ENCODE measurements around the gene VKORC1L1. TPM values are rescaled to one million over a fixed set of nuclear protein-coding genes. Genes with fewer than 3 reads are reported as not detected.
"Not testable (repeated sequence)": the region's sequence is repeated elsewhere in the genome, so short reads cannot be mapped to it uniquely, and the experiment has no call there.

VKORC1L1 gene
- total RNA-seq, 1 donor from 2014 or later = 28.8 TPM

DNA sequence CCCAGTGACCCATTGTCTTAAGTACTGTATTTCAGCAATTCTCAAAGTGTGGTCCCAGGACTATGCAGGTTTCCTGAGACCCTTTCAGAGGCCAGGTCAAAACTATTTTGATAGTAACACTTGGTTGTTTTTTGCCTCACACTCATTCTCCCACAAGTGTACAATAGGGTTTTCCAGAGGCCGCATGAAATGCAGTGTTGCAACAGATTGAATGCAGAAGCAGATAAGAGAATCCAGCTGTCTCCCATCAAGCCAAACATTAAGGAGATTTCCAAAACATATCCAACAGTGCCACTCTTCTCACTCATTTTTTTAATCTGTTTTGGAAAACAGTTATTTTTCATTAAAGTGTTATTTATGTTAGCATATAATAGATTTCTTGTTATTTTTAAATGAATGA is 20.0 kb downstream of the VKORC1L1 start:
- Mint-ChIP-seq H3K36me3 (ENCODE audit: low read depth) (peaks cover 8% of the 10 kb centered on the region), H3K9me3 (no peaks in the 10 kb centered on the region), H3K4me3 (no peak overlapping the region), H3K4me1 (ENCODE audit: low read depth) (peaks cover 5% of the 10 kb centered on the region), H3K27ac (no peak overlapping the region), H3K27me3 (ENCODE audit: insufficient read depth) (no peaks in the 10 kb centered on the region)
- intact Hi-C loops (cut with micrococcal nuclease) = no loop called here
- DNase-seq (ENCODE audit: low spot score) = no peak

DNA sequence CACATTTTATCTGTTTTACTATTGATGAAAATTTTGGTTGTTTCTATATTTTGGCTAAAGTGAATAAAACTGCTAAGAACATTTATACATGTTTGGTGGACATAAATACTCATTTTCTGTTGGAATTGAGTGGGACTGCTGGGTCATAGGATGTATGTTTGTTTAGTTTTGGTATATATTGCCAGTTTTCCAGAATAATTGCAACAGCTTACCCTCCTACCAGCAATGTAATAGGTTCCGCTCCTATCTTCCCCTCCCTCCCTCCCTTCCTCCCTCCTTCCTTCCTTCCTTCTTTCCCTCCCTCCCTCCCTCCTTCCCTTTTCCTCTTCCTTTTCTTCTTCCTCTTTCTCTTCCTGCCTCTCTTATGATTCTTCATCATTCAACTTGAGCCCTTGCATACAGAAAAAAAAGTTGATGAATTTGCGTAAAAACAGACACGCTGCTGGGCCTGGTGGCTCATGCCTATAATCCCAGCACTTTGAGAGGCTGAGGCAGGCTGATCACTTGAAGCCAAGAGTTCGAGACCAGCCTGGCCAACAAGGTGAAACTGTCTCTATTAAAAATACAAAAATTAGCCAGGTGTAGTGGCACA is 23.5 kb downstream of the VKORC1L1 start:
- peaks cover 12% of the 10 kb centered on the region for H3K9me3 Mint-ChIP-seq
- no peak for DNase-seq (ENCODE audit: low spot score)
- H3K27me3 Mint-ChIP-seq (ENCODE audit: insufficient read depth) = no peaks in the 10 kb centered on the region
- no peak overlapping the region for H3K4me3 Mint-ChIP-seq
- no peaks in the 10 kb centered on the region for H3K4me1 Mint-ChIP-seq (ENCODE audit: low read depth)
- H3K27ac Mint-ChIP-seq = no peak overlapping the region
- intact Hi-C loops (cut with micrococcal nuclease) = no loop called here
- peaks cover 15% of the 10 kb centered on the region for H3K36me3 Mint-ChIP-seq (ENCODE audit: low read depth)

DNA sequence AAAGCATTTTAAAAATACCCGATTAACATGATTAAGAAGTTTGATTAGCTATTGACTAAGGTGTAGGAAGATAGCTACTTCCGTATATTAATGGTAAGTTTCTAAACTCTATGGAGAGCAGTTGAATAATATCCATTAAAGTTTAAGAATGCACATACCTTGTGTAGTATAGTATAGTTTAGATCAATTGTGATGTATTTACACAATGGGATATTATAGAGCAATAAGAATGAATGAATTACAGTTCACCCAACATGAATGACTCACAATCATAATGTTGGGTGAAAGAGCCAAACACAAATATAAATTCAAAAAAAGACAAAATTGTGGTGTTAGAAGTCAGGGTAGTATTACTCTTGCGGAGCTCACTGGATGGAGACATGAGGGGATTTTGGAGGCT is 24.4 kb downstream of the VKORC1L1 start:
- H3K4me1 Mint-ChIP-seq (ENCODE audit: low read depth); H3K27ac Mint-ChIP-seq; H3K27me3 Mint-ChIP-seq (ENCODE audit: insufficient read depth); DNase-seq (ENCODE audit: low spot score); intact Hi-C loops (cut with micrococcal nuclease); H3K4me3 Mint-ChIP-seq: not testable (repeated sequence)
- Mint-ChIP-seq H3K36me3 (ENCODE audit: low read depth) (peaks cover 23% of the 10 kb centered on the region), H3K9me3 (peaks cover 19% of the 10 kb centered on the region)

DNA sequence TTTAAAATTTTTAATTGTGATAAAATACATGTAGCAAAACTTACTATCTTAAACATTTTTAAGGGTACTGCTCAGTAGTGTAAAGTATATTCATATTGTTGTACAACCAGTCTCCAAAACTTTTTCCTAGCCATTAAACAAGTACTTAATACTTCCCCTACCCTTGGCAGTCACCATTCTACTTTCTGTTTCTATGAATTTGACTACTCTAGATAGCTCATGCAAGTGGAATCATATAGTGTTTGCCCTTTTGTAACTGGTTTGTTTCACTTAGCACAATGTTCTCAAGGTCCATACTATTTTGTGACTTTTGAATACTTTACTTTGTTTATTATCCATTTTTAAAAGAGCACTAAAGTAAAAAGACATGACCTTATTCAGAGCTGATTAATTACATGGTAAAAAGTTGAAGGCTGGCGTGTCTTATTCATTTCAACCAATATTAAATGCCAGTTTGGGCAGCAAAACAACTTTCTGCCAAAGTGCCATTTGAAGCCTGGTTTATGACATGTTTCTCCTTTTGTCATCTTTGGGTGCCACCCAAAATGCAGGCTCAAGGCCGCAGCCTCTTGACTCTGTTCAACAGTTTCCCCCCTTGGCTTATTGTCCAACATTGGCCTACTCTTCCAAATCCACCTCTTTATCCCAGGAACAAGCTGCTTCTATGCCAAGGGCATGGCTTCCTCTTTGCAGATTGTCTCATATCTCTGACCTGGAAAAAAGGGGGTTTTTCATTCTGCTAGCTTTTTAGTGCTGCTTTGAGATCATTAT is 26.0 kb downstream of the VKORC1L1 start:
- Mint-ChIP-seq H3K36me3 (ENCODE audit: low read depth) (peaks cover 29% of the 10 kb centered on the region), H3K9me3 (peaks cover 25% of the 10 kb centered on the region)
- H3K4me3 Mint-ChIP-seq; H3K27ac Mint-ChIP-seq; H3K4me1 Mint-ChIP-seq (ENCODE audit: low read depth); H3K27me3 Mint-ChIP-seq (ENCODE audit: insufficient read depth); intact Hi-C loops (cut with micrococcal nuclease); DNase-seq (ENCODE audit: low spot score): not testable (repeated sequence)

DNA sequence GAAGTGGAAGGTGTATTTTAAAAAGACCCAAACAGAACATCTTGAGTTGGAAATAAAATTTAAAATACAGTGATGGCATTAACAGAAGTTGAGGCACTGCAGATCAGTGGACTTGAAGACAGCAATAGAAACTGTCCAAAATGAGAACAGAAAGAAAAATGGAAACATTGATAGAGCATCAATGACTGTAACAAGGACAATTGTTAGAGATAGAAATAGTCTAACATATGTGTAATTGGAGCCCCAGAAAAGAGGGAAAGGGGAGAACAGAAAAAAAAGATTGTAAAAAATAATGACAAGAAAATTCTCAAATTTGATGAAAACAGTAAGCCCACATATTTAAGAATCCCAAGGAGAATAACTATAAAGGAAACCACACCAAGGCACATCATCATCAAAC is 29.4 kb downstream of the VKORC1L1 start:
- Mint-ChIP-seq H3K36me3 (ENCODE audit: low read depth) (peaks cover 32% of the 10 kb centered on the region), H3K4me3 (no peak overlapping the region), H3K4me1 (ENCODE audit: low read depth) (peaks cover 7% of the 10 kb centered on the region), H3K9me3 (peaks cover 27% of the 10 kb centered on the region), H3K27me3 (ENCODE audit: insufficient read depth) (no peaks in the 10 kb centered on the region), H3K27ac (no peak overlapping the region)
- intact Hi-C loops (cut with micrococcal nuclease) = no loop called here
- no peak for DNase-seq (ENCODE audit: low spot score)

DNA sequence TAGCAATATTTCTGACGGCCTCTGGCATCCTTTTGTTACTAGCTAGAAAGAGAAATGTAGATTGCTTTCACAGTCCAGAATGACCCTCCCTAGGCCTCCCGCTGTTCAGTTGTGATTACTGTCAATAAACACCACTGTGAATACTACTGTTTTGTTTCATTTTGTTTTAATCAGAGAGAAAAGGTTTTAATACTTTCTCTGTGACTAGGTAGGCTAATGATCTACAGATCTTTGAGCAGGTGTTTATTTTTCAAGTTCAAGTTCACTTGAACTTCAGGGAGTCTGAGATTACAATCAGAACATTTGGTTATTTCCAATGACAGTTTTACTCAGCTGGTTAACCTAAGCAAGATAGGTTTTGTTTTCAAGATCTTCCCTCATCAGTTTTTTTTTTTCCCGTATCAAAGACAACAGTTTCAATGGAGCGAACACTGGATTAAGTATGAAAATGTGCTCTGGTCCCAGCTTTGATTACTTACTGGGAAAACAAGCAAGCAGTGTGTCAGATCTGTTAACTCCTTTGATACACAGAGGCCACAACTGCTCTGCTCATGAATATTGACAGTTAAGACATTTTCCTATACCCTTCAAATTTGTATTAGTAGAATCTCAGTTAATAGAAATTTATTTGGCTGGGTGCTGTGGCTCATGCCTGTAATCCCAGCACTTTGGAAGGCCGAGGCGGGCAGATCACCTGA is 34.8 kb downstream of the VKORC1L1 start:
- Mint-ChIP-seq H3K4me1 (ENCODE audit: low read depth) (peaks cover 13% of the 10 kb centered on the region), H3K4me3 (no peak overlapping the region), H3K27me3 (ENCODE audit: insufficient read depth) (no peaks in the 10 kb centered on the region), H3K36me3 (ENCODE audit: low read depth) (peaks cover 6% of the 10 kb centered on the region), H3K27ac (no peak overlapping the region), H3K9me3 (peaks cover 4% of the 10 kb centered on the region)
- intact Hi-C loops (cut with micrococcal nuclease) = no loop called here
- DNase-seq (ENCODE audit: low spot score) = no peak

DNA sequence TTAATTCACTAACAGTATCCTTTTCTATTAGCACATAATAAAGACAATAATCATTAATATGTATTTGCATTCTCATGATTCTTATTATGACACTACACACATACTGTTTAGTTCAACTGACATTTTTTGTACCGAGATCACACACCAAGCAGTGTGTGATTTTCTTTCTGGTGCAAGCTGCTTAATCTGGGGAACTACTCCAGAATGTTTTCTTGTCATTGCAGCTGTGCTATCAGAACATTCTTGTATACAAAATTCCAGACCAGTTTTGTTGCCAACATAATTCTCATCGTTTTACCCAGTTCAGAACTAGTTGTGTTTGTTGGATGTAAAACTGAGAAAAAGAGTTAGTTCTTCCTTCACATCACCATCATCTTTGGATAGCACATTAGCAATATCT is 37.4 kb downstream of the VKORC1L1 start:
- intact Hi-C loops (cut with micrococcal nuclease) = no loop called here

DNA sequence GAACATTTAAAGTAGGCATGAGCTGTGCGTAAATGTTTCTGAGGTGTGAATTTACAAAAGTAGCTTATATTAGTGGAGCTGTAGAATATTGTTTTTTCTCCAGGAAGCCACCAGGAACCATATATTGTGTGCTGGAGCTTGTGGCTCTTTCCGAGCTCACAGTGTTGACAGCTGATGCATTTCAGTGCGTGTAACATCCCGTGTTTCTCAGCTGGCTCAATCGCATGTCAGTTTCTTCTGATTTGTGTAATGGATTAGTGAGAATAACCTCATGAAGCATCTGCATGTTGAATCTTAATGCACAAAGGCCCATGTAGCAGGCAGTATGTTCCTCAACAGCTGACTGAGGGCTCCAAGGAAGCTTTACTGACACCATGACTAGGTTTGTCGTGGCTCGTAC is 39.4 kb downstream of the VKORC1L1 start:
- DNase-seq (ENCODE audit: low spot score) = no peak
- Mint-ChIP-seq H3K4me1 (ENCODE audit: low read depth) (peaks cover 6% of the 10 kb centered on the region), H3K27ac (no peak overlapping the region), H3K27me3 (ENCODE audit: insufficient read depth) (no peaks in the 10 kb centered on the region), H3K9me3 (no peaks in the 10 kb centered on the region), H3K4me3 (no peak overlapping the region), H3K36me3 (ENCODE audit: low read depth) (no peaks in the 10 kb centered on the region)
- intact Hi-C loops (cut with micrococcal nuclease) = no loop called here

More for the DNA sequence above, 37.4 kb downstream of the VKORC1L1 start:
- DNase-seq (ENCODE audit: low spot score) = no peak
- no peak overlapping the region for H3K4me3 Mint-ChIP-seq
- no peak overlapping the region for H3K27ac Mint-ChIP-seq
- peaks cover 1% of the 10 kb centered on the region for H3K36me3 Mint-ChIP-seq (ENCODE audit: low read depth)
- H3K27me3 Mint-ChIP-seq (ENCODE audit: insufficient read depth) = no peaks in the 10 kb centered on the region
- no peaks in the 10 kb centered on the region for H3K9me3 Mint-ChIP-seq
- peaks cover 13% of the 10 kb centered on the region for H3K4me1 Mint-ChIP-seq (ENCODE audit: low read depth)

DNA sequence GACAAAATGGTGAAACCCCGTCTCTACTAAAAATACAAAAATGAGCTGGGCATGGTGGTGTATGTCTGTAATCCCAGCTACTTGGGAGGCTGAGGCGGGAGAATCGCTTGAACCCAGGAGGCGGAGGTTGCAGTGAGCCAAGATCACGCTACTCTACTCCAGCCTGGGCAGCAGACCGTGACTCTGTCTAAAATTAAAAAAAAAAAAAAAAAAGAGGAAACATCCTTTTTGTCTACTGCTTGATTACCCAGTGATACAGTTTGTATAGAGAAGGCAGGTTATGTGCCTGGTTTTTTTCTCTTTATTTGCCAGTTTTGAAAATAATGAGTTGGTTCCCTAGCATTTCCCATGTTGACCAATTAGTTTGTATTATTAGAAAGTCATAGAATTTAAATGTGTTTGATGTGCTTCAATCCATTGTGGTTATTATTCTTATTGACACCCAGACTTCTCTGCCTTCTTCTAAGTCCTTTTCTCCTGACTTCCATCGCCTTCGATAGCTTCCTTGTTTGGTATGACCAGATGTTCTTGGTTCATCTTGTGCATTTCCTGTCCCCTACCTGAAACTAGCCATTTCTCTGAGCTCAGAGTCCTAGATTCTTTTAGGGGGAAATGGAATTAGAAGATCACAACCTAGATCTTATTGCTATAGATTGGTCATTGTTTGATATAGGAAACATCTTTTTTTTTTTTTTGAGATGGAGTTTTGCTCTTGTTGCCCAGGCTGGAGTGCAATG is 43.2 kb downstream of the VKORC1L1 start:
- H3K9me3 Mint-ChIP-seq = no peaks in the 10 kb centered on the region
- no peaks in the 10 kb centered on the region for H3K4me1 Mint-ChIP-seq (ENCODE audit: low read depth)
- H3K27ac Mint-ChIP-seq = no peak overlapping the region
- no peak overlapping the region for H3K4me3 Mint-ChIP-seq
- DNase-seq (ENCODE audit: low spot score) = no peak
- H3K27me3 Mint-ChIP-seq (ENCODE audit: insufficient read depth) = no peaks in the 10 kb centered on the region
- intact Hi-C loops (cut with micrococcal nuclease) = no loop called here
- peaks cover 4% of the 10 kb centered on the region for H3K36me3 Mint-ChIP-seq (ENCODE audit: low read depth)

DNA sequence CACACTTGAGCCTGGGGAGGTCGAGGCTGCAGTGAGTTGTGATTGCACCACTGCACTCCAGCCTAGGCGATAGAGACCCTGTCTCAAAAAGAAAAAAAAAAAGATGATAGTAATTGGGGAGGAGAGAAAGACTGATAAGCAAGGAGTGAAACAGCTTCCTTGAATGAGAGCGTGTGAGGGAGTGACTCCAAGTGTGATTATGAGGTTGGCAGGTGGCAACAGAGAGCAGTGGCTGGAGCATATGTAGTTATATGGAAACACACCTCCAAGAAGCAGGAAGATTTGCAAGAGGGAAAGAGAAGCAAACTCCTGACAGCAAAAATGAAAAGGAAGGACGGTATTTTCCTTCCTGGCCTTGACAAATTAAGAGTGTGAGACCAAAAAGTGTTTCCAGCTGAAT is 50.4 kb downstream of the VKORC1L1 start:
- DNase-seq (ENCODE audit: low spot score) = no peak
- H3K4me3 Mint-ChIP-seq = no peak overlapping the region
- H3K4me1 Mint-ChIP-seq (ENCODE audit: low read depth) = no peaks in the 10 kb centered on the region
- no peaks in the 10 kb centered on the region for H3K27me3 Mint-ChIP-seq (ENCODE audit: insufficient read depth)
- peaks cover 7% of the 10 kb centered on the region for H3K36me3 Mint-ChIP-seq (ENCODE audit: low read depth)
- intact Hi-C loops (cut with micrococcal nuclease) = no loop called here
- H3K27ac Mint-ChIP-seq = no peak overlapping the region
- H3K9me3 Mint-ChIP-seq = no peaks in the 10 kb centered on the region

DNA sequence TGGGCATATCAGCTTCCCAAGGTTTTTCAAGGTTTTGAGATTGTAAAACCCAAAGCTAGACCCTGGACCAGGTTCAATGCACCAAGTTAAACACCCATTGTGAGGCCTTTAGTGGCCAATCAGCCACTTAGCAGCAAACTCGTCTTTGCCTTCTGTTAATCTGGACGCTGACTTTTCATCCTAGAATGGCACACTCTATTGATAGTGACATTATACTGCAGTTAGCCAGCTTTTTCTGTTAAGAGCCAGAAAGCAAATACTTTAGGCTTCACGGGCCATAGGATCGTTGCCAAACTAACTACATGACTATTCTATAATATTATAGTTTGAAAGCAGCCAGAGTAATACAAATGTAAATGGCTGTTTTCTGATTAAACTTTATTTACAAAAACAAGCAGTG is 51.3 kb downstream of the VKORC1L1 start:
- no peak overlapping the region for H3K4me3 Mint-ChIP-seq
- H3K9me3 Mint-ChIP-seq = no peaks in the 10 kb centered on the region
- H3K27me3 Mint-ChIP-seq (ENCODE audit: insufficient read depth) = no peaks in the 10 kb centered on the region
- H3K4me1 Mint-ChIP-seq (ENCODE audit: low read depth) = no peaks in the 10 kb centered on the region
- no peak for DNase-seq (ENCODE audit: low spot score)
- no peak overlapping the region for H3K27ac Mint-ChIP-seq
- peaks cover 7% of the 10 kb centered on the region for H3K36me3 Mint-ChIP-seq (ENCODE audit: low read depth)
- intact Hi-C loops (cut with micrococcal nuclease) = no loop called here

DNA sequence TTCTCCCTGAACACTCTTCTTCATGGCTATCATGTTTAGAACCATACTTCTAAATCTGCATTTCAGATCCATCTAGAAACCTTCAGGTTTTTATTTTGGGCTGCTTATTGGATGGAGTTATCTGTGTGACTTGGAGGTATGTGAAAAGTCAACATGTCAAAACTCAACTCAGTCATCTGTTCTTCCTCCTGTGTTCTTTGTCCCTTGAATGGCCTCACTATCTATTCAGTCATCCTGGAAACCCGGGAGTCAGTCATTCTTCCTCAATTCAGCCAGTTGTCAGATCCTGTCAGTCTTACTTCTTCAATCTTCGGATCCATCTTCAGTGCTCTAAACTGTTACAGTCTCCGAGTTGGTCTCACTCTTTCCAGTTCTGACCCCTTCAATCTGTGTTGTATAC is 52.2 kb downstream of the VKORC1L1 start:
- Mint-ChIP-seq H3K4me3 (no peak overlapping the region), H3K4me1 (ENCODE audit: low read depth) (no peaks in the 10 kb centered on the region), H3K9me3 (no peaks in the 10 kb centered on the region), H3K27ac (no peak overlapping the region), H3K27me3 (ENCODE audit: insufficient read depth) (no peaks in the 10 kb centered on the region), H3K36me3 (ENCODE audit: low read depth) (peaks cover 5% of the 10 kb centered on the region)
- no peak for DNase-seq (ENCODE audit: low spot score)
- intact Hi-C loops (cut with micrococcal nuclease) = no loop called here

DNA sequence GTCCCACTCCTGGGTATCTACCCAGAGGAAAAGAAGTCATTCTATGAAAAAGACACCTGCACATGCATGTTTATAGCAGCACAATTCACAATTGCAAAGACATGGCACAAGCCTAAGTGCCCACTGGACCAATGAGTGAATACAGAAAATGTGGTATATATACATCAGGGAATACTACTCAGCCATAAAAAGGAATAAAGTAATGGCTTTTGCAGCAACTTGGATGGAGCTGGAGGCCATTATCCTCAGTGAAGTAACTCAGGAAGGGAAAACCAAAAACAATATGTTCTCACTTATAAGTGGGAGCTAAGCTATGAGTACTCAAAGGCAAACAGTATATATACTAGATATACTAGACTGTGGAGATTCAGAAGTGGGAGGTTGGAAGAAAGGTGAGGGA is 53.7 kb downstream of the VKORC1L1 start:
- H3K36me3 Mint-ChIP-seq (ENCODE audit: low read depth) = peaks cover 3% of the 10 kb centered on the region
- no peak for DNase-seq (ENCODE audit: low spot score)
- H3K27ac Mint-ChIP-seq = no peak overlapping the region
- H3K4me3 Mint-ChIP-seq = no peak overlapping the region
- intact Hi-C loops (cut with micrococcal nuclease) = no loop called here
- H3K4me1 Mint-ChIP-seq (ENCODE audit: low read depth) = no peaks in the 10 kb centered on the region
- H3K9me3 Mint-ChIP-seq = no peaks in the 10 kb centered on the region
- no peaks in the 10 kb centered on the region for H3K27me3 Mint-ChIP-seq (ENCODE audit: insufficient read depth)
